Muscle of arm (tissue), 14 donors: ENCODE measurements around the gene SULT1C4. TPM values are rescaled to one million over a fixed set of nuclear protein-coding genes. Genes with fewer than 3 reads are reported as not detected.
A peak's percentile ranks its signal among the peaks of the same experiment; 100 is the strongest.
"Not testable (repeated sequence)": the region's sequence is repeated elsewhere in the genome, so short reads cannot be mapped to it uniquely, and the experiment has no call there.

Experiments
- DNase-seq: peaks from one replicate; pipeline ENCODE4 v3.0.0-alpha.2; 2013
- long read RNA-seq, 11 donors: transcript quantifications; one replicate each; lab custom pipeline, GENCODE V29; 2026
- polyA plus RNA-seq, 12 donors: library from polyadenylated mRNA; unstranded; fragments of 120-200 nt; gene quantifications; one replicate each; pipeline ENCODE4 v1.2.1, GENCODE V29; 2013; ENCODE audit not compliant: insufficient read length in 12 of 12

Gene SULT1C4
- 10 to 100 TPM in 11 of 12 donors, not detected in 1; 15.8 to 27.9 (median 20.1) TPM for polyA plus RNA-seq
- long read RNA-seq, donor 1, partial matches to known transcripts = 0 of 3 reads
- long read RNA-seq, donor 1, other reads (novel, unspliced or antisense) = 0 of 3 reads
- long read RNA-seq, donor 2, partial matches to known transcripts = 0 of 4 reads
- long read RNA-seq, donor 2, other reads (novel, unspliced or antisense) = 0 of 4 reads
- long read RNA-seq, donor 3, partial matches to known transcripts = 0 of 3 reads
- long read RNA-seq, donor 3, other reads (novel, unspliced or antisense) = 0 of 3 reads
- long read RNA-seq, donor 4, partial matches to known transcripts = 0 of 1 reads
- long read RNA-seq, donor 4, other reads (novel, unspliced or antisense) = 0 of 1 reads
- long read RNA-seq, donor 5, transcript SULT1C4-202 (5 exons, 1,045 nt) = major isoform, 7 of 8 reads
- long read RNA-seq, donor 5, partial matches to known transcripts = 0 of 8 reads
- long read RNA-seq, donor 5, other reads (novel, unspliced or antisense) = 0 of 8 reads
- long read RNA-seq, donor 6, partial matches to known transcripts = 0 of 2 reads
- long read RNA-seq, donor 6, other reads (novel, unspliced or antisense) = 0 of 2 reads
- long read RNA-seq, donor 7 = 0 reads
- long read RNA-seq, donor 8, partial matches to known transcripts = 0 of 3 reads
- long read RNA-seq, donor 8, other reads (novel, unspliced or antisense) = 0 of 3 reads
- long read RNA-seq, donor 9 = 0 reads
- long read RNA-seq, donor 10, transcript SULT1C4-202 (5 exons, 1,045 nt) = major isoform, 5 of 6 reads
- long read RNA-seq, donor 10, partial matches to known transcripts = 0 of 6 reads
- long read RNA-seq, donor 10, other reads (novel, unspliced or antisense) = 0 of 6 reads
- long read RNA-seq, donor 11, partial matches to known transcripts = 0 of 1 reads
- long read RNA-seq, donor 11, other reads (novel, unspliced or antisense) = 0 of 1 reads

GRCh38 chr2:108377815-108378630, at the start of gene SULT1C4:
Gene SULT1C4 (plus strand): TSS chr2:108377954. CDS start chr2:108378338, 384 bp downstream.
- peak; percentile 93 for DNase-seq

- no peak for DNase-seq
These were observed 48.0 kb upstream of the SULT1C4 start for GRCh38 chr2:108329771-108330170.

GRCh38 chr2:108330979-108331378, 46.8 kb upstream of the SULT1C4 start:
- DNase-seq = peak; percentile 42

GRCh38 chr2:108345951-108346350, 31.8 kb upstream of the SULT1C4 start:
- no peak for DNase-seq

- DNase-seq = no peak
These were observed 30.9 kb upstream of the SULT1C4 start for GRCh38 chr2:108346827-108347226.

- no peak for DNase-seq
These were observed 30.0 kb upstream of the SULT1C4 start for GRCh38 chr2:108347786-108348185.

GRCh38 chr2:108348816-108349570, 28.8 kb upstream of the SULT1C4 start:
- DNase-seq = no peak

GRCh38 chr2:108349571-108349928, 28.2 kb upstream of the SULT1C4 start:
- DNase-seq = no peak

- DNase-seq = no peak
These were observed 25.9 kb upstream of the SULT1C4 start for GRCh38 chr2:108351889-108352288.

GRCh38 chr2:108354136-108354535, 23.6 kb upstream of the SULT1C4 start:
- no peak for DNase-seq

GRCh38 chr2:108355906-108356734, 21.6 kb upstream of the SULT1C4 start:
- DNase-seq = no peak

GRCh38 chr2:108359336-108359735, 18.4 kb upstream of the SULT1C4 start:
- DNase-seq = not testable (repeated sequence)

GRCh38 chr2:108360776-108361468, 16.8 kb upstream of the SULT1C4 start:
- no peak for DNase-seq

- no peak for DNase-seq
These were observed 14.5 kb upstream of the SULT1C4 start for GRCh38 chr2:108363024-108363907.

GRCh38 chr2:108363908-108364225, 13.9 kb upstream of the SULT1C4 start:
- no peak for DNase-seq

GRCh38 chr2:108364676-108365297, 13.0 kb upstream of the SULT1C4 start:
- no peak for DNase-seq

- DNase-seq = no peak
These were observed 12.1 kb upstream of the SULT1C4 start for GRCh38 chr2:108365656-108366055.

- DNase-seq = no peak
These were observed 10.7 kb upstream of the SULT1C4 start for GRCh38 chr2:108367014-108367413.
